ENCODE measurements around the gene MTNR1B.

The MTNR1B gene

DNA sequence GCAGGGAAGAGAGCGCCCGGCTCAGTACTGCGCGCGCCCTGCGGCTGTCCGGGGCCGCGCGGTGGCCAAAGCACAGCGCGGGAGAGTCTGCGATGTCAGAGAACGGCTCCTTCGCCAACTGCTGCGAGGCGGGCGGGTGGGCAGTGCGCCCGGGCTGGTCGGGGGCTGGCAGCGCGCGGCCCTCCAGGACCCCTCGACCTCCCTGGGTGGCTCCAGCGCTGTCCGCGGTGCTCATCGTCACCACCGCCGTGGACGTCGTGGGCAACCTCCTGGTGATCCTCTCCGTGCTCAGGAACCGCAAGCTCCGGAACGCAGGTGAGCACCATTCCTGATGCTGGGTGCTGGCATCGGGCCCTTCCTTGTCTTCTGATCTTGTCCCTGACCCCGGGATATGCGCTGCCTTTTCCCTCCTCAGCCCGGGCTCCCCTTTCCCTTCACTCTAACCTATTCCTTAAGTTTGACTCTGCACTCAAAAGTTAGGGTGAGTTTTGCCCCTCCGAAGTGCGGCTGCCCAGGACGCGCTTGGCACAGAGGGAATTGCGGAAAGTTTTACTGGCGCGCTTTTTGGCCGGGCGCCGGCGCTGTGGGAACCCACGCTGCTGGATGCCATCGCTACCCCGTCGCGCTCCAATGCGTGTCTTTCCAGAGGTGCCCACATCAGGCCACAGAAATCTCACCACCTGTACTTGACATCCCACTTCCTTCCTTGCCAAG, at the start of gene MTNR1B:
MTNR1B (plus strand) TSS at position 18 of the 714 bp plus-strand sequence; CDS start at position 93, 75 bp downstream.
- no peak for DNase-seq (ENCODE audit: low read depth)

- no peak for DNase-seq (ENCODE audit: low read depth)
These were observed 49.1 kb upstream of the MTNR1B start for GRCh38 chr11:92920331-92920730.

DNA sequence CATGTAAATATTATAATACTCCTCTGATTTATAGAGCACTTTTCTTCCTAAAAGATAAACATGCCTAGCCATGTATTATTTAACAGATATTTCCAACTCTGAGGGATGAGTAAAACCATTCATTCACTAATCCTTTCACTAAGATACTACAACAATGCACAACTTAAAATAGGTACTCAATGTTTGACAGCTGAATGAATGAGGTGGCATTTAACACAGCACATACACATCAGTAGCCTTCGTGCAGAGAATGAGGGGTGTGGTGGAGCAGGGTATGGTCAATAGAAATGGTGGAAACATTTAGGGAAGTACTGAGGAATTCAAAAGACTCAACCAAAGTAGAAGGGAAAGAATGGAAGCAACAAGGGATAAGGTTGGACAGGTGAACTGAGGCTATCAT, 46.7 kb upstream of the MTNR1B start:
- DNase-seq (ENCODE audit: low read depth): no peak

DNA sequence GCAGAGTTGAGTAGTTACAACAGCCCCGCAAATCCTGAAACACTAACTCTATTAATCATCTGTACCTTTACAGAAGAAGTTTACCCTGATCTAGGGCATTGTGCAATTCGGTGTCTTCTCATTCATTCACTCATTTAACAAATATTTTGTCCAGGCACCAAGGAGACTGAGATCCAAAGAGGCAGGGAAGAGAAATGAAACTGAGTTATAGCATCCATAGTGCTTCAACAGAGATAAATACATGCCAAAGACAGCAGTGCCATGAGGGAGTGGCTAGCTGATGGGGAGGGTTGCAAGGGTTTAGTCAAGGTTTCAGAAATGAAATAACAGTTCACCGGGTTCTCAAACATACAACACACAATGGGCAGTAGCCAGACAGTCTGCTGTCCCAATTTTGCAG, 40.2 kb upstream of the MTNR1B start:
- peak; percentile 34 for DNase-seq (ENCODE audit: low read depth)

- peak; percentile 3 for DNase-seq (ENCODE audit: low read depth)
These were observed 39.8 kb upstream of the MTNR1B start for GRCh38 chr11:92929653-92930052.

GRCh38 chr11:92931746-92932422, 37.6 kb upstream of the MTNR1B start:
- DNase-seq (ENCODE audit: low read depth): peak; percentile 32

- no peak for DNase-seq (ENCODE audit: low read depth)
These were observed 30.1 kb upstream of the MTNR1B start for GRCh38 chr11:92939305-92939704.

DNA sequence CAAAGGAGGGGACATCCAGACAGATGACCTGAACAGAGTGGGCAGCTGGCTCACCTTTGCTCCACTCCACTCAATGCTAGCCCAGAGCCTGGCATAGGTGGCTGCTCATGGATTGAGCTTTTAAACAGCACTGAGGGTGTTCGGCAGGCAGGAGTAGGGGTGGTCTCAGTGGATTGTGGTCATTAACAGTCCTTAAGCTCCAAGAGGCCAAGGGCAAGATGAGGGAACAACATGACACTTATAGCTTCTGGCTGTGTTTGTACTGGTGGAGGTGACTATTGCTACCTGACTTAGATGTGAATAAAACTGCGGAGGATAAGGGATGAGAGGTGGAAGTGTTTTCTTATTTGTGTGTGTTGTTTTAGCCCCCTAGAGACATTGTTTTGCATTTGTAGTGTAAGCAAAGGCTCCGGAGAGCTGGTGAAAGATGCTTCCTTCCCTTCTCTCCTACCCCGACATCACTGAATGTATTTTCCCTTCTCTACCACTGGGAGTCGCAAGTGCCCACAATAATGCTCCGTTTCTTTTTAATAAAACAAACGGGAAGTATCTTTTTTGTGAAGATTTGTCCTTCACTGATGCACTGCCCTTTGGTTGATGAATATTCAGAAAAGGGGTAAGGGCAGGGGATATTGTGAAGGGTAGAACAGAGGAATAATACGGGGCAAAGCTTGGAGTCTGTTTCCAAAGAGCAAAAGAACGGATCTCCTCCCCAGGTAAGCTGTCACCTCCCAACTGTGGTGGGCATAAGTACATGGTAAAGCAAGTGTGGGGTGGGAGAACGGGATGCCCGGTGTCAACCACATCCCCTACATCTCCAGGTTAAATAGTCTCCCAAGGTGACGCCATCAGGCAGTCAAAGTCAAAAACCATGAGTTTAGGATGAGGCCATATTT, 27.5 kb upstream of the MTNR1B start:
- peak; percentile 43 for DNase-seq (ENCODE audit: low read depth)

GRCh38 chr11:92946707-92947106, 22.7 kb upstream of the MTNR1B start:
- no peak for DNase-seq (ENCODE audit: low read depth)

GRCh38 chr11:92948116-92948515, 21.3 kb upstream of the MTNR1B start:
- DNase-seq (ENCODE audit: low read depth): no peak

GRCh38 chr11:92954003-92954402, 15.4 kb upstream of the MTNR1B start:
- DNase-seq (ENCODE audit: low read depth): no peak

DNA sequence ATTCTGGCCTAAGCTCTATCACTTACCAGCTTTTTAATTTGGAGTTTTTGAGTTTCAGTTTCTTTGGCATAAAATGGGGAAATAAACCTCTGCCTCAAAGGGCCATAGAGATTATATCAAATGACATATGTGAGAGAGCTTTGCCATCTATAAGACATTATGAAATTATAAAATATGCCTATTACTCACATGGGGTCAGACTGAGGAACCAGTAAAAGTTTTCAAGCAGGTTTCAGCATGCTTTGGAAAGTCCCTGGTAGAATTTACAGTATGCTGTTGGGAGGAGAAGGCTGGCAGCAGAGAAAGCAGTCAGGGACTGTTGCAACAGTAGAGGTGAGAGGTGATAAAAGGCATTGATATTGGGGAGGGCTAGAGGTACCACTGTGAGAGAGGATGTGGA, 13.6 kb upstream of the MTNR1B start:
- no peak for DNase-seq (ENCODE audit: low read depth)

DNA sequence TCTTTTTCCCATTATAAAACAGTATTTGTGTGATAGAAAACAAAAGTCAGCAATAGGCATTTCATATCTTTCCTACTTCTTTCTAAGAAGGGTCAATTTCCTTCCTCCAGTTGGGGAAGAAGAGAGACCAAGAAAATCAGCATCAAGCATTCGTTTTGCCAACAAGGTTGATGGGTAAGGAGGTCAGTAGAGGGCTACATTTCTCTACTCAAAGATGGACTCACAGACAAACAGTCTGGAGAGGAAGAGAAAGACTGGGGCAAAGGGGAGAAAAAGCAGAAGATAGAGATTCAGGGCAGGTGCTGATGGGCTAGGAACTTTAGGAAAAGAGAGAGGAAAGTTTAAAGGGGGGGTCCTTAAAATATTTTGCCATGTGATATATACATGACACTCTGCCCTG, 8.6 kb upstream of the MTNR1B start:
- no peak for DNase-seq (ENCODE audit: low read depth)

DNA sequence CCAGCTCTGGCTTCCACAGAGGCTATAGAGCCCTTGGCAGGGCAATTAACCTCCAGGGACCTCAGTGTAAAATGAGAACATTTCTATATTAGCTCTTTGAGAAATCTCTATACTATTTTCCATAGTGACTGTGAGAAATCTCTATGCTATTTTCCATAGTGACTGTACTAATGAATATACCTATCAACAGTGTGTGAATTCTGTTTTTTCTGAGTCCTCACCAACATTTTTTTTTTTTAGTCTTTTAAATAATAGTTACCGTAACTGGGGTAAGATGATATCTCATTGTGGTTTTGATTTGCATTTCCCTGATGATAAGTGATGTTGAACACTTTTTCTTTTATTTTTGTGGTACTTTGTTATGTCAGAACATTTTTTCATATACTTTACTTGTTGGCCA, 7.0 kb upstream of the MTNR1B start:
- no peak for DNase-seq (ENCODE audit: low read depth)

DNA sequence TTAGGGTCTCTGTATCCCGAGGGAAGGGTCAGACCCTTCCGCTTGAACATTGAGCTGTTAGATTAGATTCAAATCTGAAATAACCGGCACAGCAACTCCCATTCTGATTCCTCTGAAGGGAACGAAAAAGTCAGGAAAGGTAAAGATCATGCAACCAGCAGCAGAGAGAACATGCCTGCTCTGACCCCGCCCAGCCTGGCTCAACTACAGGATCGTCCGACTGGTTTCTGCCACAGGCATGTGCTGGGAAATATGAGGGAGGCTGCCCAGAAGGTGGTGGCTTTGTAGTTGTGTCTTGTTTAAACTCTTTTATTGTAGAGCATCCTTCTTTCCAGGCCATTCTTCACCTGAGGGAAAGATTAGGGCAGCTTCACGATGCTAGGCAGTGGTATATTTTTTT, 5.0 kb upstream of the MTNR1B start:
- DNase-seq (ENCODE audit: low read depth): no peak

- no peak for DNase-seq (ENCODE audit: low read depth)
These were observed 4.3 kb upstream of the MTNR1B start for GRCh38 chr11:92965196-92965595.

GRCh38 chr11:92967178-92967577, 2.3 kb upstream of the MTNR1B start:
- DNase-seq (ENCODE audit: low read depth): no peak

- DNase-seq (ENCODE audit: low read depth): no peak
These were observed 1.6 kb upstream of the MTNR1B start for GRCh38 chr11:92967867-92968266.

DNA sequence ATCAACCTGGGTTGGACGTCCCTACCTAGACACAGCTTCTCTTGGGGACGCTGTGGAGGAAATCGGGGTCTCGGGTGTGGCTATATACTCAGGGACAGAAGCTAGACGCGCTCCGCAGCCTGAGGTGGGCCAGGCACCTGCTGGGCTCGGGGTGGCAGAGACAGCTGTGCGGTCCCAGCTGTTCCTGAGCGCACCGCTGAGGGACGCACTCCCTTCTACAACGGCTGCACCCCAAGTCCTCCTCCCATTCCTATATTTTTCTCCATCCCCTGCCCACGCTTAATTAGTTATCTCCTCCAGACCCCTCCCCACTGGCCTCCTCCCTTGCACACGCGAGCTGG, 188 bp upstream of the MTNR1B start:
- DNase-seq (ENCODE audit: low read depth): no peak

GRCh38 chr11:92972248-92972647, 2.8 kb downstream of the MTNR1B start:
- no peak for DNase-seq (ENCODE audit: low read depth)

DNA sequence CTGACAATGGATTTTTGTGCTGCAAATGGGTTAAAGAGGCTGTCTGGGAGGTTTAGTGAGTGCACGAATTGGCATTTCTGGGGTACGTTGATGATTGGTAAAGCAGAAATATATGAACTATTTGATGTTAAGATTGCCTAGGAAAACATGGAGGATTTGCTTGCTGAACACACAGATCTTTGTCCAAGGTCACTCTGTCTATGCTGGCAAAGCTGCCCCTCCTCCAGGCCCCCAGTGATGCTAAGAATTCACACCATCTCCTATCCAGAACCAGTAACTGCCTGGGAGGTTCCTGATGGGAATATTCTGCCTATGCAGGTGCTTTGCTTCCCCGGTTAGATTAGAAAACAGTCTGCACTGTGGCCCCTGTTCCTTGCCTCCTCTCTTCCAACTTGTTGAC, 5.8 kb downstream of the MTNR1B start:
- DNase-seq (ENCODE audit: low read depth): no peak

GRCh38 chr11:92976681-92977080, 7.2 kb downstream of the MTNR1B start:
- DNase-seq (ENCODE audit: low read depth): no peak

- no peak for DNase-seq (ENCODE audit: low read depth)
These were observed 8.0 kb downstream of the MTNR1B start for GRCh38 chr11:92977401-92977800.

All from iris pigment epithelial cell (primary cell).